GM19043 (cell line): Measurements from ENCODE around the gene USP53.
A peak's percentile ranks its signal among the peaks of the same experiment; 100 is the strongest.
"Not testable (repeated sequence)": the region's sequence is repeated elsewhere in the genome, so short reads cannot be mapped to it uniquely, and the experiment has no call there.

Experiments
- ATAC-seq: cut with Tn5 transposase; IDR thresholded peaks from one replicate; pipeline ENCODE4 v1.9.1; 2021; ENCODE audit warnings: low read depth; ENCODE audit not compliant: unreplicated experiment

The USP53 gene

GRCh38 chr4:119266153-119266552, 53.6 kb downstream of the USP53 start:
- ATAC-seq: no peak

GRCh38 chr4:119268466-119268865, 56.0 kb downstream of the USP53 start:
- ATAC-seq: no peak

- no peak for ATAC-seq
Measured at GRCh38 chr4:119271361-119272085, 59.0 kb downstream of the USP53 start.

GRCh38 chr4:119279541-119279940, 67.0 kb downstream of the USP53 start:
- not testable (repeated sequence) for ATAC-seq

GRCh38 chr4:119279945-119280344, 67.4 kb downstream of the USP53 start:
- not testable (repeated sequence) for ATAC-seq

- no peak for ATAC-seq
Measured at GRCh38 chr4:119281393-119281792, 68.9 kb downstream of the USP53 start.

GRCh38 chr4:119284876-119285780, 72.6 kb downstream of the USP53 start:
- peak; percentile 51 for ATAC-seq

- ATAC-seq: no peak
Measured at GRCh38 chr4:119286377-119287002, 74.0 kb downstream of the USP53 start.

GRCh38 chr4:119289313-119289712, 76.8 kb downstream of the USP53 start:
- ATAC-seq: no peak

- no peak for ATAC-seq
Measured at GRCh38 chr4:119290598-119290997, 78.1 kb downstream of the USP53 start.

- ATAC-seq: no peak
Measured at GRCh38 chr4:119296356-119296755, 83.8 kb downstream of the USP53 start.

GRCh38 chr4:119297795-119298194, 85.3 kb downstream of the USP53 start:
- ATAC-seq: no peak

GRCh38 chr4:119299260-119299671, 86.8 kb downstream of the USP53 start:
- ATAC-seq: no peak

- peak; percentile 48 for ATAC-seq
Measured at GRCh38 chr4:119299741-119300100, 87.2 kb downstream of the USP53 start.

- ATAC-seq: peak; percentile 94
Measured at GRCh38 chr4:119300101-119300978, 87.8 kb downstream of the USP53 start.

- ATAC-seq: no peak
Measured at GRCh38 chr4:119302073-119302832, 89.7 kb downstream of the USP53 start.

- no peak for ATAC-seq
Measured at GRCh38 chr4:119303587-119304305, 91.2 kb downstream of the USP53 start.

- ATAC-seq: no peak
Measured at GRCh38 chr4:119304431-119304830, 91.9 kb downstream of the USP53 start.

- no peak for ATAC-seq
Measured at GRCh38 chr4:119307606-119308005, 95.1 kb downstream of the USP53 start.
